HT-29 (cell line): ENCODE measurements around the gene ZNF780A. TPM values are rescaled to one million over a fixed set of nuclear protein-coding genes. Genes with fewer than 3 reads are reported as not detected.

Experiments
- total RNA-seq: library from RNA; depleted of rRNA; stranded (reverse); fragments of >200 nt; shearing (Covaris generic); gene quantifications from 2 replicates; pipeline ENCODE4 v1.2.3, GENCODE V29; 2014; rRNA removed

The ZNF780A gene
- total RNA-seq, 1 experiment from 2014 or later, result 9.3 TPM

Other genes with a start within 250 kb of the ZNF780A start
- 575 and 717 TPM in 2 replicates for gene FBL, start 244.6 kb downstream of the ZNF780A start, total RNA-seq
- gene FCGBP, start 156.3 kb downstream of the ZNF780A start, total RNA-seq, result 10.1 and 14.8 TPM in 2 replicates
- gene PSMC4, start 119.8 kb downstream of the ZNF780A start, total RNA-seq, result 284 and 351 TPM in 2 replicates
- gene ZNF546, start 93.9 kb downstream of the ZNF780A start, total RNA-seq, result not detected in 2 replicates
- gene ZNF780B, start 34.7 kb downstream of the ZNF780A start, total RNA-seq, result 10.2 and 11.5 TPM in 2 replicates
- gene MAP3K10, start 100.5 kb upstream of the ZNF780A start, total RNA-seq, result 9.7 and 15.2 TPM in 2 replicates
- 0.94 TPM in 1 of 2 replicates, not detected in the other for gene TTC9B, start 127.4 kb upstream of the ZNF780A start, total RNA-seq
- gene CCNP, start 135.7 kb upstream of the ZNF780A start, total RNA-seq, result 0.23 and 1.2 TPM in 2 replicates
- gene AKT2, start 194.4 kb upstream of the ZNF780A start, total RNA-seq, result 223 and 251 TPM in 2 replicates